ENCODE data around the gene COMMD7.
A peak's percentile ranks its signal among the peaks of the same experiment; 100 is the strongest.

Gene COMMD7

GRCh38 chr20:32675223-32675975 is 67.9 kb downstream of the COMMD7 start:
- no peak for DNase-seq

GRCh38 chr20:32674362-32674789 is 68.9 kb downstream of the COMMD7 start:
- peak; percentile 3 for DNase-seq

- no peak for DNase-seq
Observed at GRCh38 chr20:32672982-32673851, 70.0 kb downstream of the COMMD7 start.

- DNase-seq = no peak
Observed at GRCh38 chr20:32672394-32672981, 70.8 kb downstream of the COMMD7 start.

GRCh38 chr20:32670773-32671455 is 72.4 kb downstream of the COMMD7 start:
- DNase-seq = no peak

GRCh38 chr20:32667027-32667426 is 76.2 kb downstream of the COMMD7 start:
- DNase-seq = no peak

GRCh38 chr20:32664678-32665159 is 78.5 kb downstream of the COMMD7 start:
- DNase-seq = no peak

GRCh38 chr20:32664012-32664677 is 79.1 kb downstream of the COMMD7 start:
- DNase-seq = no peak

- no peak for DNase-seq
Observed at GRCh38 chr20:32663335-32664011, 79.8 kb downstream of the COMMD7 start.

GRCh38 chr20:32661820-32662528 is 81.3 kb downstream of the COMMD7 start:
- DNase-seq = no peak

- DNase-seq = no peak
Observed at GRCh38 chr20:32660661-32661060, 82.6 kb downstream of the COMMD7 start.

- DNase-seq = no peak
Observed at GRCh38 chr20:32656827-32657226, 86.4 kb downstream of the COMMD7 start.

GRCh38 chr20:32655903-32656512 is 87.3 kb downstream of the COMMD7 start:
- no peak for DNase-seq

GRCh38 chr20:32652739-32653526 is 90.3 kb downstream of the COMMD7 start:
- DNase-seq = peak; percentile 18
